Measurements from ENCODE around the gene HNRNPUL2.

HNRNPUL2 gene

DNA sequence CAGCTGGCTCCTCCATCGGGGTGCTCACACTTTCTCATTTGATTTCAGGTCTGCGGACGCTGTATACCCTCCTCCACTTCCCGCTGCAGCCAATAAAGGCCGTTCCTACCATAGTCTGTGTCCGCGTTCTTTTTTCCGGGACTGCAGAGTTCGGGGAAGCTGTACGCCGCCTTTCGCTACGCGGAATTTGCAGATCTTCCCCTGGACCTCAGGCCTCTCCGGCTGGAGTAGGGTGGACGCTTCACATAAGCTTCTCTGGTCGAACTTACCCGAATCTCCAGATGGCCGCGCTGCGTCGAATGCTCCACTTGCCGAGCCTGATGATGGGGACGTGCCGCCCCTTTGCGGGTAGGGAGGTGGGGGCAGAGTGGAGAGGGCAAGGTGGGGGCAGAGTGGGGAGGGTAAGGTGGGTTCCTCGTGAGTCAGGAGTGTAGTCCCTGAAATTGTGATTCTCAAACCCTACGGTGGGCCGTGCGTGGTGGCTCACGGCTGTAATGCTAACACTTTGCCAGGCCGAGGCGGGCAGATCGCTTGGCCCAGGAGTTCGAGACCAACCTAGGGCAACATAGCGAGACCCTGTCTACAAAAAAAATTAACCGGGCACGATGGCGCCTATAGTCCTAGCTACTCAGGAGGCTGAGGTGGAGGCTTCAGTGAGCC lies 61.5 kb downstream of the HNRNPUL2 start:
- peak; percentile 68 for DNase-seq

DNA sequence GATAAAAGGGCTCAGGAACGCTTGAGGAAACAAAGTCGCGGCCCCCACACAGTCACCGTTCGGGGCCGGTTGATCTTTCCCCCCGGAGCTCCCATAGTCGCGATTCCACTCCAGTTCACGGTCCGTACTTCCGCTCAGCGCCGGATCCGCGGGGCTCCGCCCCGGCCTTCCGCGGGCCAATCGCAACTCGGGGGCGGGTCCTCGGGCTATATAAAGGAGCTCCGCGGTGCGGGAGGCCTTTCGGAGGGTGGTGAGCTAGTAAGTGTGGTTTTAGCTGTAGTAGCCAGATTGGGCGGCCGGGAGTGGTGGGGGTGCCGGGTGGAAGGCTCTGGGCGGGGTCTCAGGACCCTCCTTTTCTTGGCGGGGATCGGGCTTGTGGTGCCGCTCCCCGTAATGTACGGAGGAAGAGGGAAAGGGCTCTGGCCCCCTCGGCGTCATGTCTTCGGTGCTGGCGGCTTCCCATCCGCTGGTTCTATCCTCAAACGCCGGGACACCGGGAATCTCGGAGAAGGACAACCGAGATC lies 62.1 kb downstream of the HNRNPUL2 start, which contains the start of the genes C11orf98 and CSKMT:
C11orf98 (minus strand) TSS at position 136 of the 524 bp plus-strand sequence; CDS start at position 95, 41 bp downstream.
CSKMT (plus strand) TSS at position 238 of the 524 bp plus-strand sequence. CDS start 568 bp downstream, outside the sequence.
- DNase-seq = peak; percentile 95

DNA sequence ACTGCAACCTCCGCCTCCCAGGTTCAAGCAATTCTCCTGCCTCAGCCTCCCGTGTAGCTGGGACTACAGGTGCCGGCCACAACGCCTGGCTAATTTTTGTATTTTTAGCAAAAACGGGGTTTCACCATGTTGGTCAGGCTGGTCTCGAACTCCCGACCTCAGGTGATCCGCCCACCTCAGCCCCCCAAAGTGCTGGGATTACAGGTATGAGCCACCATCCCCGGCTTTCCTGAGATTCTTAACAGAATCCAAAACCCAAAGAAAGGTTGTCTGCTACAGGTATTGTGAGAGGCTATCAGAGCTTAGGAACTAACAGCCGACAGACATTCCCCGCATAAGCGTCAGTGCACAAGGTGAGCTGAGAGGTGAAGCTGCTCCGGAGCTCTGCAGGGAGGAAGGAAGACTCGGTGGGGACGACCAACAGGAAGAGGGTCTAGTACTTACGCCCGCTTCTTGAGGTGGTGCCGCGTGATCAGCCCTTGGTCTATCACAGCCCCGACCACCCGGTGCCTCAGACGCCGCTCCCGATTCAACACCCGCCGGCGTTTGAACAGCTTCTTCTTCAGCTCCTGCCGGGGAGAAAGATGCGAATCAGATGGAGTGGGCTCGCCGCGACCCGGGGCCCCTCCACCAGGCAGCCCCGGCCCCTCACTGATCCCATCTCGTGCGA lies 62.7 kb downstream of the HNRNPUL2 start:
- DNase-seq = peak; percentile 60

Data from CD4-positive, alpha-beta T cell treated with Interleukin-17A for 4 hours (primary cell).